ENCODE results near the gene DVL2.
"Not testable (repeated sequence)": the region's sequence is repeated elsewhere in the genome, so short reads cannot be mapped to it uniquely, and the experiment has no call there.

The DVL2 gene

DNA sequence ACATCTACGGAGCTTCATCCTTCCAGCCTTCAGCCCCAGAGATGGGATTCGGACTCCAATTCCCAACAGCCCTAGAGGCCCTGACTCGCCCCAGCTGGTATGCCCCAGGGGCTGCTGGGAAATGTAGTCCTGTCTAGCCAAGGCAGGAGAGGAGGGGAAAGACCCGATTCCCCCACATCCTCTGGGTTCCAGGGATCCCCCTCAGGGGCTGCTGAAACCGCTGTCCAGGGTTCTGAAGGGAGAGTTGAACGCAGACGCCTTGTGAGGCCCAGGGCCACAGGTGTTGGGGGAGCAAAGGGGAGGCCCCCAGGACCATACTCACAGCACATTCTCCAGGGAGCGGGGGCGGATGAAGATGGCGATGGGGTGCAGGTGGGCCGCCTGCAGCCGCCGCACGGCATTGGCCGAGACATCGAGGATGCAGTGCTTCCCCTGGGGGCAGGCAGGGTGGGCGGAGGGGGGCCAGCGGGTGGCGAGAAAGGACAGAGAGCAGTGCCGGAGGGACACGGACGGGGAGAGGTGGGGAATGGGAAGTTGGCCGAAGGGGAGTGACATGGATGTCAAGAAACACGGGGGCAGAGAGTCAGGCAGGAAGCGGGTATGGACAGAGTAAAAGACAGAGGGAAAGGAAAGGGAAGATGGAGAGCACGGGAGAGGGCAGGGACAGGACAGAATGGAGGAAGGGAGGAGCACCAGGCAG is 42.6 kb downstream of the DVL2 start:
- DNase-seq: no peak

DNA sequence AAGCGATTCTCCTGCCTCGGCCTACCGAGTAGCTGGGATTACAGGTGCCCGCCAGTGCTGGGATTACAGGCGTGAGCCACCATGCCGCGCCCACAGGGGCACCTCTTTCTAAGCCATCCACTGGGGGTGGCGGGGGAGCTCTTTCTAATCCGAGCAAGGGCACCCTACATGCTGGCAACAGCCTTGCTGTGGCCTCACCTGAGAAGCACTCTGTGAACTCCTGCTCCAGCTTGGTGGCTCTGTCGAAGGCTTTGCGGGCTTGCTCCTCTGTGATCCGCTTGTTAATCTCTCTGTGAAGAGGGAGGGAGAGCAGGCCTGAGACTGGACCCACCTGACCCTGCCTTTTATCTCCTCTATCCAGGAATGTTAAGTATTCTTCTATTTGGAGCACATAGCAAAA is 43.2 kb downstream of the DVL2 start:
- DNase-seq: no peak

DNA sequence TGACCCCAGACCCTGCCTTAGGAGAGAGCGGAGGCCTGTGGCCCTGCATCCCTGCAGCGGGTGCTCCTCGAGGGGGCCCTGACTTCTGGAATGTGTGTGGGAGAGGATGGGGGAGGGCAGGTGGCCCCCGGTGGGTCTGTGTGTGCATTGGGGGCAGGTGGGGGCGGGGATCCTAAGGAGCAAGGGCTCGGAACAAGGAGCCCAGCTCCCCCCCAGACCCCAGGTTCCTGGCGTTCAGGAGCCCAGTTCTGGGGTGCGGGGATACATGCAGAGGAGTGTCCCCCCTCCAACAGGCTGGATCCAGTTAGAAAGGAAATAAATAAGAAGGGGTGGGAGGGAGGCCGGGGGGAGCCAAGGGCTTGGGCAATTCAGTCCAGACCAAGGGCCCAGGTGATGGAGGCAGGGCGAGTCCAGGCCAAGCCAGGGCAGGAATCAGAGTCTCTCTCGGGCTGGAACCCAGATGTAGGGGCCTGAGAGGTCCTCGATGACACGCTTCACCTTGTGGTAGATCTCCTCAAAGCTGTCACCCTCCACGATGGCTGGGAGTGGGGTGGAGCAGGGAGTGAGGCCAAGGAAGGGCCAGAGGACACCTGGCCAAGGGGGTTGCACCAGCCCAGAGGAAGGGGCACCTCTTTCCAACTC is 43.9 kb downstream of the DVL2 start:
- no peak for DNase-seq

DNA sequence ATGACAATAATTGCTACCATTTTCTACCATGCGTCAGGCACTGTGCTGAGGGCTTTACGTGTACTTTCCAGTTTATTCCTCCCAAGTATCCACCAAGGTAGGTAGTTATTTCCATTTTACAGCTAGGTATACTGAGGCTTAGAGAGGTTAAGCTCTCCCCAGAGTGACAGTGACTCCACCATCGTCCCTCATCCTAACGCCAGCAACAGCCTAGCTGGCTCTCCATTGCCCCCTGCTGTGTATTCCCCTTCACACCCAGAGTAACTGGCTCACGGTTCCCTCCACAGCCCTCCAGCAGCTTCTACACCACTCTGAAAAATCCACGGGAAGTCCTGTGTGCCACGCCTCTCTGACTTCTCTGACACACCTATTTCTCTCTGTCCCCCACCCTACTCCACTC is 48.1 kb downstream of the DVL2 start:
- DNase-seq: no peak

DNA sequence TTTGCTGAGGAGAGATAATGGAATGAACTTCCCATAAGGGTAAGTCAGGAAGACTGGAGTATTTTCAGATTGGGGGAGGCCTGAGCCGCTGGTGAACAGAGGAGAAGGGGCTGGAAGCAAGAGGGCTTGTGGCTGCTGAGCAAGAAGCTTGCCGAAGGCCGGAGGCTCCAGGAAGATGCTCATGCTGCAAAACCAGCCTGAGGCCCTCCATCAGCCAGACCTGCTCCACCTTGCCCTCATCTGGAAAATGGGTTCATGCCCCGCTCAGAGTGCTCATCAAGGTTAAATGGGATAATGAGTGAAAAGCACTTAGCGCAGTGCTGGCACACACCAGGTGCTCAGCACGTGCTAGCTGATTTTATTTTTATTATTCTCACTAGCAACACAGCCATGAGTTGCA is 49.7 kb downstream of the DVL2 start:
- DNase-seq: no peak

DNA sequence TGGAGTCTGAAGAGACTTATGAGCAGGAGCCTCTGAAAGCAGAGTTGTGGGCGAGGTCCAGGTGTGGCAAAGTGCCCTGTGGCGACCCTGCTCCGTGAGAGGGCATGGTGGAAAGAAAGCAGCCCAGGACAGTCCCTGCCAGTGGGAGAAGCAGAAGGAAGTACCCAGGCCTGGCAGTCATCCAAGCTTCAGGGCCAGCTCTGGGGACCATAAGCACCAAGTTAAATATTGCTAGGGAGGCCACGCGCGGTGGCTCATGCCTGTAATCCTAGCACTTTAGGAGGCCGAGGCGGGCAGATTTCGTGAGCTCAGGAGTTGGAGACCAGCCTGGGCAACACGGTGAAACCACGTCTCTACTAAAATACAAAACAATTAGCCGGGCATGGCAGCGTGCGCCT is 50.2 kb downstream of the DVL2 start:
- DNase-seq: no peak

DNA sequence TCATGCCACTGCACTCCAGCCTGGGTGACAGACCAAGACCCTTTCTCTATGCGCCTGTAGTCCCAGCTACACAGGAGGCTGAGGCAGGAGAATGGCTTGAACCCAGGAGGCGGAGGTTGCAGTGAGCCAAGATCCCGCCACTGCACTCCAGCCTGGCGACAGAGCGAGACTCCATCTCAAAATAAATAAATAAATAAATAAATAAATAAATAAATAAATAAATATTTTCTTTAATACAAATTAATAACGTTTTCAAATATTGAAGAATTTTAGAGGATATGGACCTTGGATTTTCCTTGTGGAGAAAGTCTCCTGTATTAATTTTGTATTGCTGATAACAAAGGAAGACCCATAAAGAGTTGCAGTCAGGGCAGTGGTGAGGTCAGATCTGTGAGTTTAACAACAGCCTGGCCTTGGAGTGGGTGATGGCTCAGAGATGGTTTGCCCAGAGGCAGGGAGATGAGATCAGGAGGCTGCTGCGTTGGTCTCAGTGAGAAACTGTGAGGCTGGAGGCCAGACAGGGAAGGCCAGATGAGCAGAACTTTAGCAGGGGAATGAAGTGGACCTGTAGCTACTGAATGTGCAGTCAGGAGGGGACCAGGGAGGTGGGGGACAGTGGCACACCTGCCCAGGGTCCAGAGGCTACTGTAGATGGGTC is 50.8 kb downstream of the DVL2 start:
- DNase-seq: no peak

DNA sequence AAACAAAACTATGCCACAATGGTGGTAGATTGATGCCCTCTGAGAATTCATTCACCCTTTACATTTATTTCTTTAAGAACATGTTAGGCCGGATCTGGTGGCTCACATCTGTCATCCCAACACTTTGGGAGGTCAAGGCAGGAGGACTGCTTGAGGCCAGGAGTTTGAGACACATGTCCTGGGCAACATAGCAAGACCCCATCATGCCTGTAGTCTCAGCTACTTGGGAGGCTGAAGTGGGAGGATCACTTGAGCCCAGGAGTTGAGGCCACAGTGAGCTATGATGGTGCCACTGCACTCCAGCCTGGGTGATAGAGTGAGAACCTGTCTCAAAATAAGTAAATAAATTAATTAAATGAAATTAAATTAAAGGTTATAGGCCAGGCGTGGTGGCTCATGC is 52.2 kb downstream of the DVL2 start:
- DNase-seq: not testable (repeated sequence)

DNA sequence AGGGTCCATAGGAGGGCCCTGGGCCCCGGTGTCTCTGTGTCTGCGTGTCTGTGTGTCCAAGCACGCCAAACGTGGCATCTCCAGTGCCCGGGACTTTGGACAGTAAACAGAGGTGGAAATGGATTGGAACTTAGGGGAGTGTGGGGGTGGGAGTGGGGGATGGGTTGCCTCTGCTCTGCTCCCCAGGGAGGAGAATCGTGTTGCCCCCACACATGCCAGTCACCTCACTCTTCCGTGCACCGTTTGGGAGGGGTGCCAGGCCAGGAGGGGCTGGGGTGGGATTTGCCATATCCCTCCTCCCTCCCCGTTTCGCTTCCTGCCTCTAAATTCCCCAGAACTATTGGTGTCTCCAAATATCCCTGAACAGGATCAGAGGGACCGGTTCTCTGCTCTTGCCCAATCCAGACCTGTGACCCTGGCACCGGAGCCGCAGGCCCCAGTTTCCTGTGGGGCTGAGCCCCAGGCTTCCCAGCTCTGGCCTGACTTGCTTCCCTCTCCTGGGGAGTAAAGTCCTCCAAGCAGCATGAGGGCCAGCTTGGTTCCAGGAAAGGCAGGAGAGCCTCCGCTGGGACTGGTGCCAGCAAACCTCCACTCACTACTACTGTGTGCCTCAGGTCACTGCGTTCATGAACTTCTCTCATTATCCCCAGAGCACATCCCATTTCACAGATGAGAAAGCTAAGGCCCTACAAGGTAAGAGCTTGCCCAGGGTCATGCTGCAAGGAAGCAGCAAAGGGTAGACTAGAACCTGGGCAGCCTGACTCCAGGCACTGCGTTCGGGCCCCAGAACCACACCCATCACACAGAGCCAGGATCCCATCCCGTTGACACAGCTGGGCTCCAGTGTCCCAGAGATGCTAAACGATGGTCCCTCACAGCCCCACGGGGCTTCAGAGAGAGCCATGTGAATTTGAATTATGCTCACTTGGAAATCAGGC is 54.7 kb downstream of the DVL2 start, which contains the start of gene ASGR1:
Gene ASGR1, minus strand, starts transcription at position 54 of the 938 bp plus-strand sequence. CDS start 807 bp downstream, outside the sequence.
- no peak for DNase-seq

DNA sequence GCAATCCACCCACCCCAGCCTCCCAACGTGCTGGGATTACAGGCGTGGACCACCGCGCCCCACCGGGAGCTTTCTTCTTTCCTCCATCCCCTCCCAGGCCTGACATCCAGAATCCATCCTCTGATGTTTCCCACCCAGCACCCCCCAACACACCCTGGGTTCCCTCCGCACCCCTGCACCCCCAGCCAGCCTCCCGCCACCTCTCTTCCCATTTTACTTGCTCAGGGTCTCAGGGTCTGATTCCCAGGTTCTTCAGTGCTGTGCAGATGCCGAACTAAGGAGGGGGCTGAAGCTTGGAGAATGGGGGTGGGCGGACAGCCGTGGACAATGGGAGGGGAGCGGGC is 55.4 kb downstream of the DVL2 start:
- no peak for DNase-seq

DNA sequence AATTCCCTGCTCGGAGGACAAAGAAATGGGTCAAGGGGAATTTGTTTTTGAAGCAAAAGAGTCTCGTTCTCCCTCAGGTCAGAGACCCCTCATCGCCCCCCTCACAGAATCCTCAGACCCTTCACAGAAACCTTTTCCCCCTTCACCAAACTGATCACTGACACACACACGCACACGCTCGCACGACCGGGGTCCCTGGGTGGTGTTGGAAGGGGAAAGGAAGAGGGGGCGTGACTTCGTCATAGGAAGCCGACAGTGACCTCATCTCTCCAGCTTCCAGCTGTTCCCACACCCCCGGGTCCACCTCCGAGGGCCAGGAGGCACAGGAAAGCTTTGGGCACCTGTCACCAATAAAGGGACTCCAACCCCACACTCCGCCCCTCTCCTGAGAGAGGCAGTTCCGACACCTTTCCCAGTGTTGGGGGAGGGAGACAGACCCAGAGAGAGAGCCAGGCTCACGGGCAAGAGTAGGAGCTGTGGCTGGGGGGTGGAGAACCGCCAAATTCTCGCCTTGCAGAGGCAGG is 56.3 kb downstream of the DVL2 start:
- no peak for DNase-seq

DNA sequence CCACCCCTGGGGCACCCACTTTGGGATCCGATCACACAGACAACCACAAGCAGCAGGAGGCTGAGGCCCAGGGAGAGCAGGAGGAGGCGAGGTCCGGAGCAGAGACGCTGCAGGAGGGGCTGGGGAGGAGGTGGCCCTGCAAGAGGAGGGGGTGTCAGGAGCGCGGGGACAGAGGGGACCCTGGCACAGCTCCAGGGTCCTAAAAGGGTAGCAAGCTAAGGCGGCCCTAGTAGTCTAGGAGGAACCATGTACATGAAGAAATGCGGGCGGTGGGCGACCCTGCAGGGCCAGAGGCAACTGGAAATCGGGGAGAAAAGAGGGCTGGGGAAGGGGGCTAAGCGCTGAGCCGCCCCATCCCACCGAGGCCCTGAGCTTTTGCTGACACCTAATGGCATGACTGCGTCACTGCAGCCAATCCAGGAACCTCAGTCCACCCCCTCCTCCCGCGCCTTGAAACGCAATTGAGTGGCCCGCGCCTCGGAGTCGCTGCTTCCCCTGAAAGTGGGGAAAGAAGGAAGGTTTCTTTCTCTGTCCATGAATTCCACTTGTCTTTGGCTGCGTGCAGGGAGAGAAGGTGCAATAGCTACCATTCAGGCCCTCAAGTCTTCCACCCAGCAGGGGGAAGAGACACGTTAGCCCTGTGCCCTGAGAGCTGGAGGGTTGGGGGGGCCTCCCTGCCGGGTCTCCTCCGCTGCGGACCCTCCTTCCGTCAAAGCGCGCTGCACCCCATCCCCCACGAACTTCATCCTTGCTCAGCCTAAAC is 56.9 kb downstream of the DVL2 start:
- peak in 3 of 4 experiments; percentile 24 to 52 (median 52) for DNase-seq

DNA sequence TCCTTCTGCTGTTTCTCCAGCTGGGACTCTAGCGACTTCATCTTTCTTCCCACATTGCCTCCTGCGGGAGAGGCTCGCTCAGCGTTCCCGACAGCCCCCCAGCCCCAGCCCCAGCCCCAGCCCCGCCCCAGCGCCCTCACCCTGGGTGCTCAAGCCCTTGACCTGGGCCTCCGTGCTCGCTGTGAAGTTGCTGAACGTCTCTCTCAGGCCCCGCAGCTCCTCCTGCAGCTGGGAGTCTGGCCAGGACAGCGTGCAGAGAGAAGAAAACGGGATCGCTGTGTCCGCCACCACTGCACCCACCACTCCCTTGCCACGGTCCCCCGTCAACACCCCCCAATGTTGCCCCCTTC is 57.5 kb downstream of the DVL2 start:
- no peak for DNase-seq

DNA sequence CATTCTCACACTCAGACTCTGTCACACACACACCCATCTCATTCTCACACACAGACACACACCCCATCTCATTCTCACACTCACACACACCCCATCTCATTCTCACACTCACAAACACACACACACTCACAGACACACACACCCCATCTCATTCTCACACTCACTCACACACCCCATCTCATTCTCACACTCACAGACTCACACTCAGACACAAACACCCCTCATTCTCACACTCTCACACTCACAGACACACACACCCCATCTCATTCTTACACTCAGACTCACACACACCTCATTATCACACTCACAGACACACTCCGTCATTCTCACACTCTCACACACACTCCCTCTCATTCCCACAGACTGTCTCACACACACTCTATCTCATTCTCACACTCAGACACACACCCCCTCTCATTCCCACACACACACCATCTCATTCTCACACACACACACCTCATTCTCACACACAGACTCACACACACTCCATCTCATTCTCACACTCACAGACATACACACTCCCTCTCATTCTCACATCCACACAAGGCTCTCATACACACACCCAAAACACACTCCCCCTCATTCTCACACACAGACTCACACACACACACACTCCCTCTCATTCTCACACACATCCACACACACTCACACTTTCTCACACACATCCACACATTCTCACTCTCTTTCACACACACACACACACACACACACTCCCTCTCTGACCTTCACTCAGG is 58.0 kb downstream of the DVL2 start:
- no peak for DNase-seq

Data from activated naive CD4-positive, alpha-beta T cell (primary cell).